Fibroblast of the aortic adventitia (primary cell): ENCODE data around the gene MYL7. TPM values are rescaled to one million over a fixed set of nuclear protein-coding genes. Genes with fewer than 3 reads are reported as not detected.
"Not testable (repeated sequence)": the region's sequence is repeated elsewhere in the genome, so short reads cannot be mapped to it uniquely, and the experiment has no call there.

Source experiments
- DNase-seq: peaks from one replicate; pipeline ENCODE4 v3.0.0-alpha.2; 2010; ENCODE audit warnings: low read depth
- H3K4me3 ChIP-seq: 2 replicates; pipeline ENCODE4 v1.5.1; 2011; ENCODE audit warnings: low read depth, mild to moderate bottlenecking, control low read depth, low read length, moderate library complexity
- total RNA-seq: library from RNA; depleted of rRNA; stranded (reverse); fragments of >200 nt; gene quantifications from 2 replicates; pipeline ENCODE4 v1.2.3, GENCODE V29; 2012; ENCODE audit warnings: low replicate concordance
- TF ChIP-seq, protein P1 (sequence below): IDR thresholded peaks from 2 replicates; pipeline ENCODE4 v1.5.1; 2011; ENCODE audit warnings: mild to moderate bottlenecking, low read length, control low read depth, inconsistent platforms; ENCODE audit not compliant: insufficient read depth

The MYL7 gene
- total RNA-seq, 1 donor, result not detected

DNA sequence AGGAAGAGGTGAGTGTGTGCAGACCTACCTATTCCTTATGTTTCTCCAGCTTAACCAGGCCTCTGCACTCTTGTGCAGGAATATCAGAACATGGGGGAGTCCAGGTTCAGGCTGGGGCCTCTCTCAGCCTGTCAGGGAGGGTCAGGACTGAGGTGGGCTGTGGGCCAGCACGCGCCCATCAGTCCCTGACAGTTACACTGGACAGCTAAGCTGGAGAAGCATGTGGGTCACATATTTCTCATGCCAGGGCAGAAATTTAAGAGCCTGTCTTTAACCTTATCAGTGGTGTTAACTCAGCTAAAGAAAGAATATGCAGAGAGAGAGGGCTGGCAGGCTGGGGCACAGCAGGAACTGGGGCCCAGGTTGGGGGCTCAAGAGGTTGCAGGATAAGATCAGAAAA lies 9.1 kb downstream of the MYL7 start:
- TF ChIP-seq, protein P1, sequence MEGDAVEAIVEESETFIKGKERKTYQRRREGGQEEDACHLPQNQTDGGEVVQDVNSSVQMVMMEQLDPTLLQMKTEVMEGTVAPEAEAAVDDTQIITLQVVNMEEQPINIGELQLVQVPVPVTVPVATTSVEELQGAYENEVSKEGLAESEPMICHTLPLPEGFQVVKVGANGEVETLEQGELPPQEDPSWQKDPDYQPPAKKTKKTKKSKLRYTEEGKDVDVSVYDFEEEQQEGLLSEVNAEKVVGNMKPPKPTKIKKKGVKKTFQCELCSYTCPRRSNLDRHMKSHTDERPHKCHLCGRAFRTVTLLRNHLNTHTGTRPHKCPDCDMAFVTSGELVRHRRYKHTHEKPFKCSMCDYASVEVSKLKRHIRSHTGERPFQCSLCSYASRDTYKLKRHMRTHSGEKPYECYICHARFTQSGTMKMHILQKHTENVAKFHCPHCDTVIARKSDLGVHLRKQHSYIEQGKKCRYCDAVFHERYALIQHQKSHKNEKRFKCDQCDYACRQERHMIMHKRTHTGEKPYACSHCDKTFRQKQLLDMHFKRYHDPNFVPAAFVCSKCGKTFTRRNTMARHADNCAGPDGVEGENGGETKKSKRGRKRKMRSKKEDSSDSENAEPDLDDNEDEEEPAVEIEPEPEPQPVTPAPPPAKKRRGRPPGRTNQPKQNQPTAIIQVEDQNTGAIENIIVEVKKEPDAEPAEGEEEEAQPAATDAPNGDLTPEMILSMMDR, result no peak
- peak; percentile 36 for DNase-seq
- no peak overlapping the region for H3K4me3 ChIP-seq

DNA sequence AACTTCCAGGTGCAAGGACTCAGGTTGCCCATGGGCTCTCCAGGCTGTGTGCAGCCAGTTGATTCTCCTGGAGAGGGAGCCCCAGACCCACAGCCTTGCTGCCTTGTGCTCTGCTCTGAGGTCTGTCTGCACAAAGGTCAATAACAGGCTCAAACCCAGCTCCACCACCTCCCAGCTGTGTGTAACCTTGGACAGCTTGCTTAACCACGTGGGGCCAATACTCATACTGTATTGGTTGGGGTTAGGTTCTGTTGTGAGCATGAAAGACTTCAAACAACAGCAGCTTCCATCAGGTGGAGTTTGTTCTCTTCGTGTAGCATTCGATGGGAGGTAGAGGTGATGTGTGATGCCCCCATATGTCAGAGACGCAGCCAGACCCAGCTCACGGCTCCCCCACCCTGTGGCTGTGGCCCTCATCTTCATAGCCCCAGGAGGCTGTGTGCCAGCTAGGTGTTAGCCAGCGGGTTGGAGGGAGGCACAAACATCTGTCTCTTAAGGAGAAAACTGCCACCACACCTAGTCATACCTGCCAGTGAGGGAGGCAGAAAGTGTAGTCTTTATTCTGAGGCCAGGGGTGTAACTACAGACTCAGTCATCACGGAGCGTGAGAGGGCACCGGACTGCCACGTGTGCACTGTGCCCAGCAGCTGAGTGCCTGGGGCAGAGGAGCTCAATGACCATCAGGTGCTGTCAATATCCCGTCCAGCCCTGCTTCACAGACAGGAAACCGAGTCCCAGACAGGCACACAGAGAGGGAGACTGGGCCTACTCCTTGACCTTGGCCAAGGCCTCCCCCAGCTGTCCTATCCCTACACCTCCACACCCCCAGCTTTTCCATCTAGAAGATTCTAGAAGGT lies 9.7 kb downstream of the MYL7 start:
- TF ChIP-seq, protein P1, result peak; percentile 26
- no peak overlapping the region for H3K4me3 ChIP-seq
- DNase-seq, result no peak

DNA sequence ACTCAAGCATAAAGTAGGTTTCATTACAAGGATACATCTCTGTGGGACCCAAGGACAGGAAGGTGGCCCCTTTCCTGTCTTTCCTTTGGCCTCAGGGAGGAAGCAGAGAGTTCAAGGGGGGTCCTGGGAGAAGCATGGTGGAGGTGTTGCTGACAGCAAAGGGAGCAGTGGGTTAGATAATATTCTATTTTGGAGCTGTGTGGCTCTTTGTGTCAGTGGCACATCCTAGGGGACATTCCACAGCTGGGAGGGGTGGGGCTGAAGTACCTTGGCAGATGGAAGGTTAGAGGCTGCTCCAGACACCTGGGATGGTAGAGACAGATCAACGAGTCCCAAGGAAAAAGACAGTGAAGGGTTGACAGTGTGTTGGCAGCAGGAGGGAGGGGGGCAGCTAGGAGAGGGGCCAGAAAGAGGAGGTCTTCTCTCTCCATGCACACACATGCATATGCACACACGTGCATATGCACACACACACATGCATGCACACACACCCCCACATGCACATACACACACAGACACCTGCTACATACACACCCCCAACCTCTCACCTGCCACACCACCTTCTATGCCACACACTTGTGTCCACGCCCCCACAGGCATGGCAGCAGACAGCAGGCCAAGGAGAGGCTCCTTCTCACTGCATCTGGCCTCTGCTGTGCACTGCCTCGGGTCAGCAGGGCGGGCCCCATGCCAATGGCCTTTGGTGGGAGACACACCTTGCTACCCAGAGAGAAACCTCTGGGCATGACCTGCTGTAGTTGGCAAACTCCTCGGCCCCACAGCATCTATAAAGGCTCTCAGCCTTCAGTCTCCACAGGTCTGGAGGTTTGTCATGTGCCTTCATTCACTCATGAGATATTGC lies 12.2 kb downstream of the MYL7 start:
- DNase-seq, result no peak
- TF ChIP-seq, protein P1, result no peak
- no peak overlapping the region for H3K4me3 ChIP-seq

DNA sequence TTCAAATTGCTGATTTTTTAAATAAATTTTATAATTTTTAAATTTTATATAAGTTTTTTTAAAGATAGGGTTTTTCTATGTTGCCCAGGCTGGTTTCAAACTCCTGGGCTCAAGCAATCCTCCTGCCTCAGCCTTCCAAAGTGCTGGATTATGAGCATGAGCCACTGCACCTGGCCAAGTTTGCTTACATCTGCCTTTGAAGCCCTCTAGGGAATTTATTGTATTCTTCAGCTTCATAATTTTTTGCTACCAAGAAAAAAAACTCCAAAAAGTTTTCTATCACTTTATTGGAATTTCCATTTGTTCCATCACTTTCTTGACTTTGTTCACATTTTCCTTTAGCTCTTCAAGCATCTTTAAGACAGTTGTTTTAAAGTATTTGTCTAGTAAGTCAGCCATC lies 14.0 kb downstream of the MYL7 start:
- no peak overlapping the region for H3K4me3 ChIP-seq
- DNase-seq, result no peak
- TF ChIP-seq, protein P1, result no peak

DNA sequence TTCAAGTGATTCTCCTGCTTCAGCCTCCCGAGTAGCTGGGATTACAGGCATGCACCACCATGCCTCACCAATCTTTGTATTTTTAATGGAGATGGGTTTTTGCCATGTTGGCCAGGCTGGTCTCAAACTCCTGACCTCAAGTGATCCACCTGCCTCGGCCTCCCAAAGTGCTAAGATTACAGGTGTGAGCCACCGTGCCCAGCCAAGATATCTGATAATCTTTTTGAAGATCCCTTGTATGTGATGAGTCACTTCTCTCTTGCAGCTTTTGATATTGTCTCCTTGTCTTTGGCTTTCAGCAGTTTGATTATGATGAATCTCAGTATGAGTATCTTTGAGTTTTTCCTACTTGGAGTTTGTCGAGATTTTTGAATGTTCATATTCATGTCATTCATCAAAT lies 14.6 kb downstream of the MYL7 start:
- not testable (repeated sequence) for DNase-seq, H3K4me3 ChIP-seq

DNA sequence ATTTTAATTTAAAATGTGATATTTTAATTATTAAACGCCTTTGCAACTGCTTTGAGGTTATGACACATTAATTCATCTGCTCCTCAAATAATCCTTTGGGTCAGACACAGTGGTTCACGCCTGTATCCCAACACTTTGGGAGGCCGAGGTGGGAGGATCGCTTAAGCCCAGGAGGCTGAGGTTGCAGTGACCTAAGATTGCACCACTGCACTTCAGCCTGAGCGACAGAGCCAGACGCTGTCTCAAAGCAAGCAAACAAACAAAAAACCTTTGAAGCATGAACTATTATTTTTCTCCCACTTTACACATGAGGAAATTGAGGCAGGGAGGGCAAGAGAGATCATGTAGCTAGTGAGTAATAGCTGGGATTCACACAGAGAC lies 16.3 kb downstream of the MYL7 start:
- TF ChIP-seq, protein P1, result no peak
- DNase-seq, result no peak

More for the DNA sequence above, 16.3 kb downstream of the MYL7 start:
- no peak overlapping the region for H3K4me3 ChIP-seq
